Activated CD8-positive, alpha-beta memory T cell treated with anti-CD3 and anti-CD28 coated beads, Interleukin-2, amount 50 U/mL, for 1 hour (primary cell): ENCODE data around the gene MINDY3.

Experiments
- DNase-seq: peaks from one replicate; pipeline ENCODE4 v3.0.0-alpha.2; 2020; ENCODE audit errors: extremely low read depth

The MINDY3 gene

DNA sequence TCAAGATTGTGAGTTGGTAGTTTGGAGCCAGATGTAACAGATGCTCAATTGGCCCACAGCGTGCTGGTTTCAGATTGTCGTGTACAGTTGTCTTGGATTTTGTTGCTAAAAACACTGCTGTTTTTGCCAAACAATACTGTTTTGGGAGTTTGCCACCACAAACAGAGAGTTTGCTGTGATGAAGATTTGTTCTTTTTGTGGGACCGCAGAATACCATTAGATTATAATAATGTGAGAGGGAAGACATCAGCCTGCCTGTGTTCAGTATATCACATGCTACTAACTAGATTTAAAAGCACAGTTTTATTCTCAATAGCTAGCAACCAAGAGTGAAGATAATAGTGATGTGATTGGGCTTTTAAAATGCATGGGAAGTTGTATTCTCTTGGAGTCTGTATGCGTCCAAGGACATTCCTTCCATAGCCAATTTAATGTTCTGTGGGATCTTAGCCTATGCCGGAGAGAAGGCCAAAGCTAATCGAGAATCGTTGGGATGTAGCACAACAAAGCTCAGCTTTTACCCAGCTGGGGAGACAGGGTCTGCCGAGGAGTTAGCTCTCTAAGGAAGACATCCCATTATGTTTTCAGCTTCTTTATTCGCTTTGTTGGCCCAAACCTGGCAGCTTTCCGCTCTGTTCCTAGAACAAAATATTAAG, 121.9 kb downstream of the MINDY3 start:
- no peak for DNase-seq

GRCh38 chr10:15737656-15738055, 122.7 kb downstream of the MINDY3 start:
- no peak for DNase-seq

DNA sequence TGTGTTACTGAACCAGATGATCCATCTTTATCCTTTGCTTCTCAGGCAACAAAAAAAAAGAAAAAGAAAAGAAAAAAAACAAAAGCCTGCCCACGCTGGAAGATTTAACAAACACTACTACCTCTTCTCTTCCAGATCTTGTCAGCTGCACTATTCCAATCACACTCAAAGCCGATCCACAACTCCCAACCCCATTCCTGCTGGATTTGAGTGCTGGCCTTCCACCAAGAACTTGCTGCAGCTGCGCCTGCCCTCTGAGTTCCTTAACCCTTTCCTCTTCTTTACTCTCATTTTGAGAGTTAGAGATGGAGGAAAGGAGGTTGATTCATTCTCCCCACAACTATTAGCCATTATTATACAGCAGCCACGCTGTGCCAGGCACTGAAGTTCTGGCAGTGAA, 124.5 kb downstream of the MINDY3 start:
- DNase-seq: no peak

- no peak for DNase-seq
These were observed 130.0 kb downstream of the MINDY3 start for GRCh38 chr10:15730341-15730740.

GRCh38 chr10:15729890-15730289, 130.4 kb downstream of the MINDY3 start:
- DNase-seq: no peak
